Tibial artery (tissue), 4 donors: ENCODE results near the gene ABHD12.

Experiments
- DNase-seq, 2 donors: peaks; one replicate each; pipeline ENCODE4 v3.0.0-alpha.2; 2019
- H3K27ac ChIP-seq, 2 donors: fragments of 200-600 bp; sonication (generic) in 1 of 2; 1 replicate in 1 of 2; 2 replicates in 1 of 2; pipeline ENCODE4 v1.5.1; 2018 to 2019; ENCODE audit warnings: mild to moderate bottlenecking in 1 of 2
- H3K27me3 ChIP-seq, 2 donors: fragments of 200-600 bp; sonication (generic) in 1 of 2; one replicate each; pipeline versions ENCODE4 v1.5.1 to v1.6.0; 2016 to 2019
- H3K36me3 ChIP-seq, 3 donors: fragments of 200-600 bp; sonication (generic) in 2 of 3; one replicate each; pipeline ENCODE4 v1.5.1; 2016 to 2019; ENCODE audit warnings: mild to moderate bottlenecking in 2 of 3
- H3K4me1 ChIP-seq, 4 donors: fragments of 200-600 bp; sonication (generic) in 2 of 4; 1 replicate in 3 of 4; 2 replicates in 1 of 4; pipeline ENCODE4 v1.5.1; 2016 to 2019
- H3K4me3 ChIP-seq, 2 donors: fragments of 200-600 bp; sonication (generic) in 1 of 2; 1 replicate in 1 of 2; 2 replicates in 1 of 2; pipeline ENCODE4 v1.5.1; 2018 to 2019; ENCODE audit warnings: mild to moderate bottlenecking in 2 of 2
- H3K9me3 ChIP-seq, 3 donors: fragments of 200-600 bp; sonication (generic) in 1 of 3; one replicate each; pipeline ENCODE4 v1.5.1; 2016 to 2019
- intact Hi-C: fragments of 100-400 bp; cut with DNase I; formaldehyde crosslinking; loops from one replicate; pipeline ENCODE4 v1.15.0; 2023; ENCODE audit warnings: low total_unique reads
- TF ChIP-seq, protein P1 (sequence below), 2 experiments: fragments of 200-600 bp in 1 of 2; fragments of 450-650 bp in 1 of 2; IDR thresholded peaks; one replicate each; pipeline ENCODE4 v1.5.1; 2017 to 2019; ENCODE audit warnings: antibody characterized with exemption in 2 of 2, mild to moderate bottlenecking in 1 of 2, moderate library complexity in 1 of 2

The ABHD12 gene

GRCh38 chr20:25259788-25260254 is 130.8 kb downstream of the ABHD12 start:
- intact Hi-C loops, result loop anchor here (10.0 kb wide), 1 partner anchor 265 kb away; the partner anchor contains the start of gene APMAP
- Histone ChIP-seq H3K9me3 (no peaks in the 10 kb centered on the region), H3K36me3 (peaks cover 28 to 31% (median 29%) of the 10 kb centered on the region in 3 donors), H3K27me3 (no peaks in the 10 kb centered on the region), H3K27ac (no peak overlapping the region), H3K4me1 (peaks cover 0 to 38% (median 27%) of the 10 kb centered on the region in 4 donors), H3K4me3 (no peak overlapping the region)
- TF ChIP-seq, protein P1, sequence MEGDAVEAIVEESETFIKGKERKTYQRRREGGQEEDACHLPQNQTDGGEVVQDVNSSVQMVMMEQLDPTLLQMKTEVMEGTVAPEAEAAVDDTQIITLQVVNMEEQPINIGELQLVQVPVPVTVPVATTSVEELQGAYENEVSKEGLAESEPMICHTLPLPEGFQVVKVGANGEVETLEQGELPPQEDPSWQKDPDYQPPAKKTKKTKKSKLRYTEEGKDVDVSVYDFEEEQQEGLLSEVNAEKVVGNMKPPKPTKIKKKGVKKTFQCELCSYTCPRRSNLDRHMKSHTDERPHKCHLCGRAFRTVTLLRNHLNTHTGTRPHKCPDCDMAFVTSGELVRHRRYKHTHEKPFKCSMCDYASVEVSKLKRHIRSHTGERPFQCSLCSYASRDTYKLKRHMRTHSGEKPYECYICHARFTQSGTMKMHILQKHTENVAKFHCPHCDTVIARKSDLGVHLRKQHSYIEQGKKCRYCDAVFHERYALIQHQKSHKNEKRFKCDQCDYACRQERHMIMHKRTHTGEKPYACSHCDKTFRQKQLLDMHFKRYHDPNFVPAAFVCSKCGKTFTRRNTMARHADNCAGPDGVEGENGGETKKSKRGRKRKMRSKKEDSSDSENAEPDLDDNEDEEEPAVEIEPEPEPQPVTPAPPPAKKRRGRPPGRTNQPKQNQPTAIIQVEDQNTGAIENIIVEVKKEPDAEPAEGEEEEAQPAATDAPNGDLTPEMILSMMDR (IDR thresholded peaks at IDR 0.05), result no peak
- DNase-seq, result no peak

- H3K27ac ChIP-seq, result no peak overlapping the region
- H3K9me3 ChIP-seq, result no peaks in the 10 kb centered on the region
- intact Hi-C loops, result loop anchor here (10.0 kb wide), 1 partner anchor 265 kb away; the partner anchor contains the start of gene APMAP
- peaks cover 0 to 42% (median 31%) of the 10 kb centered on the region in 4 donors for H3K4me1 ChIP-seq
- no peak for DNase-seq
- peaks cover 28 to 31% (median 29%) of the 10 kb centered on the region in 3 donors for H3K36me3 ChIP-seq
- no peak overlapping the region for H3K4me3 ChIP-seq
- TF ChIP-seq, protein P1 (IDR thresholded peaks at IDR 0.05), result no peak
- no peaks in the 10 kb centered on the region for H3K27me3 ChIP-seq
These were observed 131.3 kb downstream of the ABHD12 start for GRCh38 chr20:25259358-25259757.

DNA sequence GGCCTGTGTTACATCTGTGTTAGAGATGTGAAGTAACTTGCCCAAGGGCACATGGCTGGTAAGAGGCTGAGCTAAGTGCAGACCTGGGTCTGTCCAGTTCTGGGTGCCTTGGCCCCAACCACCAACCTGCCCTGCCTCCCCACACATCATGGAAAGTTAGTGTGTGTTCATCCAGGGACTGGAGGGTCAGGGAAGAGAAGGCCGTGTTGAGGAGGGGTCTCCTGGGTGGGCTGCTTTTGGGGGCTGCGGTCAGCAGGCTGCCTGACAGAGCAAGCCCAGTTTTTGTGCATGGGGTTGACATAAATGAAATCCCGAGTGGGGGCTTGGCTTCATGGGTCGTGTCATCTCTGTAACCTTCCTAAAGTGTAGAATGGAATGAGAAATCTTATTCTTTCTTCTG is 131.8 kb downstream of the ABHD12 start:
- Histone ChIP-seq H3K27me3 (no peaks in the 10 kb centered on the region), H3K9me3 (no peaks in the 10 kb centered on the region), H3K27ac (no peak overlapping the region), H3K36me3 (peaks cover 28 to 31% (median 29%) of the 10 kb centered on the region in 3 donors), H3K4me3 (no peak overlapping the region), H3K4me1 (peaks cover 0 to 48% (median 35%) of the 10 kb centered on the region in 4 donors)
- no peak for DNase-seq
- intact Hi-C loops, result loop anchor here (10.0 kb wide), 1 partner anchor 264 kb away; the partner anchor contains the start of gene APMAP
- TF ChIP-seq, protein P1 (IDR thresholded peaks at IDR 0.05), result no peak

DNA sequence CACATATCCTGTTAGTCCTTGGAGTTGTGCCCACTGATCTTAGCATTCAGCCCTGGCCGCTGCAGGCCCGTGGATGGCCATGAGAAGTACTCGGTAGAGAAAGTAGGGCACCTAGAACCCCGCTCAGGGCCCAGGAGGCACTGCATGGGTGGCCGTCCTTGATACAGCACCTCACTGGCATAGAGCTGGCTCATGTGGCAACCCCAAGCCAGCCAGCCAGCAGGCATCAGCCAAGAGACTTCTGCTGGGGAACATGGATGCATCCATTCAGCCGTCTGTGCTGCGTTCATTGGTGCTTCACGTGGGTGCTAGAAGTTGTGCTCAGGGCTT is 132.2 kb downstream of the ABHD12 start:
- peaks cover 0 to 50% (median 37%) of the 10 kb centered on the region in 4 donors for H3K4me1 ChIP-seq
- DNase-seq, result peak in 1 of 2 donors; percentile 6
- intact Hi-C loops, result loop anchor here (10.0 kb wide), 1 partner anchor 264 kb away; the partner anchor contains the start of gene APMAP
- peaks cover 28 to 31% (median 29%) of the 10 kb centered on the region in 3 donors for H3K36me3 ChIP-seq
- no peaks in the 10 kb centered on the region for H3K27me3 ChIP-seq
- no peak overlapping the region for H3K27ac ChIP-seq
- TF ChIP-seq, protein P1 (IDR thresholded peaks at IDR 0.05), result no peak
- no peaks in the 10 kb centered on the region for H3K9me3 ChIP-seq
- H3K4me3 ChIP-seq, result no peak overlapping the region

- DNase-seq, result no peak
- Histone ChIP-seq H3K4me3 (no peak overlapping the region), H3K9me3 (no peaks in the 10 kb centered on the region), H3K4me1 (peaks cover under 1 to 55% (median 40%) of the 10 kb centered on the region in 4 donors), H3K27me3 (no peaks in the 10 kb centered on the region), H3K36me3 (peaks cover 28 to 31% (median 29%) of the 10 kb centered on the region in 3 donors), H3K27ac (no peak overlapping the region)
- TF ChIP-seq, protein P1 (IDR thresholded peaks at IDR 0.05), result no peak
- intact Hi-C loops, result loop anchor here (10.0 kb wide), 1 partner anchor 263 kb away; the partner anchor contains the start of gene APMAP
These were observed 132.7 kb downstream of the ABHD12 start for GRCh38 chr20:25257756-25258475.
